GM10266 (cell line): ENCODE data around the gene ZFAND3.

Experiments used
- DNase-seq: peaks from one replicate; pipeline ENCODE4 v3.0.0; 2012; ENCODE audit errors: extremely low spot score
- CTCF ChIP-seq: IDR thresholded peaks from 2 replicates; pipeline ENCODE4 v1.5.1; 2012; ENCODE audit warnings: mild to moderate bottlenecking, low read depth; ENCODE audit not compliant: control insufficient read depth, insufficient read depth; ENCODE audit errors: missing control alignments

ZFAND3 gene

GRCh38 chr6:38185244-38185643 lies 365.7 kb downstream of the ZFAND3 start:
- no peak for DNase-seq
- TF ChIP-seq CTCF: no peak

- TF ChIP-seq CTCF: no peak
Observed at GRCh38 chr6:38185752-38186151, 366.2 kb downstream of the ZFAND3 start.

GRCh38 chr6:38187325-38187724 lies 367.8 kb downstream of the ZFAND3 start:
- no peak for DNase-seq
- TF ChIP-seq CTCF: no peak

More at GRCh38 chr6:38185752-38186151, 366.2 kb downstream of the ZFAND3 start:
- DNase-seq: no peak

GRCh38 chr6:38187811-38188590 lies 368.5 kb downstream of the ZFAND3 start:
- TF ChIP-seq CTCF: no peak
- DNase-seq: no peak

- no peak for TF ChIP-seq CTCF
- DNase-seq: no peak
Observed at GRCh38 chr6:38188677-38189335, 369.3 kb downstream of the ZFAND3 start.

GRCh38 chr6:38191418-38191817 lies 371.9 kb downstream of the ZFAND3 start:
- DNase-seq: no peak
- no peak for TF ChIP-seq CTCF

- TF ChIP-seq CTCF: no peak
- no peak for DNase-seq
Observed at GRCh38 chr6:38192011-38192410, 372.5 kb downstream of the ZFAND3 start.
